Kidney epithelial cell (primary cell): ENCODE data around the gene SMAD4. TPM values are rescaled to one million over a fixed set of nuclear protein-coding genes. Genes with fewer than 3 reads are reported as not detected.

ENCODE experiments used
- DNase-seq: peaks from one replicate; pipeline ENCODE4 v3.0.0-alpha.2; 2010; ENCODE audit warnings: low read depth
- H3K27me3 ChIP-seq: 2 replicates; pipeline ENCODE4 v1.6.0; 2011; ENCODE audit warnings: low read length; ENCODE audit not compliant: control insufficient read depth, insufficient read depth
- H3K36me3 ChIP-seq: 2 replicates; pipeline ENCODE4 v1.5.1; 2011; ENCODE audit warnings: low read length; ENCODE audit not compliant: control insufficient read depth, insufficient read depth
- H3K4me3 ChIP-seq: 2 replicates; pipeline ENCODE4 v1.5.1; 2011; ENCODE audit warnings: low read depth, mild to moderate bottlenecking, control low read depth, low read length
- total RNA-seq: library from RNA; depleted of rRNA; stranded (reverse); fragments of >200 nt; gene quantifications from 2 replicates; pipeline ENCODE4 v1.2.3, GENCODE V29; 2015
- TF ChIP-seq, protein P1 (sequence below): IDR thresholded peaks from 2 replicates; pipeline ENCODE4 v1.5.1; 2011; ENCODE audit warnings: mild to moderate bottlenecking, moderate library complexity, low read length, control low read depth, inconsistent platforms; ENCODE audit not compliant: insufficient read depth, poor library complexity, severe bottlenecking

Gene SMAD4
- total RNA-seq, 1 donor from 2014 or later, result 130 TPM

DNA sequence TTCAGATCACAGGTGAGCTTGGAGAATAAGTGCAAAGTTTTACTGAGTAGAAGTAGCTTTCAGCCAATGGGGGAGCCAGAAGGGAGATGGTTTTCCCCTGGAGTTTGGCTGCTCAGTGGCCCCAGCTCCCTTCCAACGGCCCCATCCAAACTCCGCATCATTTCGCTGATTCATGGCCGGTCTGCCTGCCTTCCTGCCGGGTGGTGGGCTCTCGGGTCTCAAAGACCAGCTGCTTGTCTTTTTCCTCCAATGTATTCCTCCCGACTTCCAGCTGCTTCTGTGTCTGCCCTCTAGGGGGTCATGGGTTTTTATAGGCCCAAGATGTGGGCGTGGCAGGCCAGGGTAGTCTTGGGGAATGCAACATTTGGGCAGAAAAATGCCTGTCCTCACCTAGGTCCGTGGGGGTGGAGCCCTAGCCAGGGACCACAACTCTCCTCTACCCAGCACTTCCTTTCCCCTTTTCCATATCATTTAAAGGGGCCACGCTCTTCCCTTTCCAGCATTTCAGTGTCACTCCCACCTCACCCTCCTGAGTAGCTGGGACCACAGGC lies 94.0 kb downstream of the SMAD4 start:
- no peaks in the 10 kb centered on the region for H3K36me3 ChIP-seq
- no peak for DNase-seq
- no peak overlapping the region for H3K4me3 ChIP-seq
- no peaks in the 10 kb centered on the region for H3K27me3 ChIP-seq
- TF ChIP-seq, protein P1, sequence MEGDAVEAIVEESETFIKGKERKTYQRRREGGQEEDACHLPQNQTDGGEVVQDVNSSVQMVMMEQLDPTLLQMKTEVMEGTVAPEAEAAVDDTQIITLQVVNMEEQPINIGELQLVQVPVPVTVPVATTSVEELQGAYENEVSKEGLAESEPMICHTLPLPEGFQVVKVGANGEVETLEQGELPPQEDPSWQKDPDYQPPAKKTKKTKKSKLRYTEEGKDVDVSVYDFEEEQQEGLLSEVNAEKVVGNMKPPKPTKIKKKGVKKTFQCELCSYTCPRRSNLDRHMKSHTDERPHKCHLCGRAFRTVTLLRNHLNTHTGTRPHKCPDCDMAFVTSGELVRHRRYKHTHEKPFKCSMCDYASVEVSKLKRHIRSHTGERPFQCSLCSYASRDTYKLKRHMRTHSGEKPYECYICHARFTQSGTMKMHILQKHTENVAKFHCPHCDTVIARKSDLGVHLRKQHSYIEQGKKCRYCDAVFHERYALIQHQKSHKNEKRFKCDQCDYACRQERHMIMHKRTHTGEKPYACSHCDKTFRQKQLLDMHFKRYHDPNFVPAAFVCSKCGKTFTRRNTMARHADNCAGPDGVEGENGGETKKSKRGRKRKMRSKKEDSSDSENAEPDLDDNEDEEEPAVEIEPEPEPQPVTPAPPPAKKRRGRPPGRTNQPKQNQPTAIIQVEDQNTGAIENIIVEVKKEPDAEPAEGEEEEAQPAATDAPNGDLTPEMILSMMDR, result no peak

DNA sequence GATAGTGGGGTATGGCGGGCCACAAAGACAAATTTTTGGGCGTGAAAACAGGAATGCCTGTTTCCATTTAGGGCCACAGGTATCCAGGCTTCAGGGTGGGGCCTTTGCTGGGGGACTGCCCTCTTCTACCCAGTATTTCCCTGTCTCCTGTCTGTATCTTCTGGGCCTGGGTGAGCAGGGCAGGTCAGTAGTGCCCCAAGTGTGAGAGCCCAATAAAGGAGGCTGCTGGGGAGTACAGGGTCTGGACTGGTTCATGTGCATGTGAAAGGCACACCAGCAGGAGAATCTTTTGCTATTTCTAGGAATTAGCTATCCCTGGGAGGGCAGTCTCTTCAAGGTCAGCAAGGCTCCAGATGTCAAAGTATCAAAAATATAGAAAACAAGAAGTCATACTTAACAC lies 96.0 kb downstream of the SMAD4 start:
- Histone ChIP-seq H3K36me3 (no peaks in the 10 kb centered on the region), H3K27me3 (no peaks in the 10 kb centered on the region), H3K4me3 (no peak overlapping the region)
- no peak for DNase-seq
- TF ChIP-seq, protein P1, result no peak

- no peaks in the 10 kb centered on the region for H3K36me3 ChIP-seq
- TF ChIP-seq, protein P1, result no peak
- H3K4me3 ChIP-seq, result no peak overlapping the region
- no peaks in the 10 kb centered on the region for H3K27me3 ChIP-seq
- DNase-seq, result no peak
Observed at GRCh38 chr18:51127664-51128063, 97.7 kb downstream of the SMAD4 start.

DNA sequence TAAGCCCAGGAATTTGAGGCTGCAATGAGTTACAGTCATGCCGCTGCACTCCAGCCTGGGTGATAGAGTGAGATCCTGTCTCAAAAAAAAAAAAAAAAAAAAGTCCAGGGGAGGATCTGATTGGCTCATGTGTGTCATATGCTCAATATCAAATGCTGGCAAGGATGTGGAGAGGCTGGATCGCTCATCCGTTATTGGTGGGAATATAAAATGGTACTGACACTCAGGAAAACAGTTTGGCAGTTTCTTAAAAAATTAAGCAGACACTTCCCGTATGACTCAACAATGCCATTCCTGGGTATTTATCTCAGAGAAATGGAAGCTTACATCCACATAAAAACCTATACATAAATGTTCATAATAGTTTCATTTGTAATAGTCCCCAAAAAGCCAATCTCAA lies 98.5 kb downstream of the SMAD4 start:
- TF ChIP-seq, protein P1, result no peak
- no peaks in the 10 kb centered on the region for H3K36me3 ChIP-seq
- H3K27me3 ChIP-seq, result no peaks in the 10 kb centered on the region
- no peak overlapping the region for H3K4me3 ChIP-seq
- DNase-seq, result no peak

DNA sequence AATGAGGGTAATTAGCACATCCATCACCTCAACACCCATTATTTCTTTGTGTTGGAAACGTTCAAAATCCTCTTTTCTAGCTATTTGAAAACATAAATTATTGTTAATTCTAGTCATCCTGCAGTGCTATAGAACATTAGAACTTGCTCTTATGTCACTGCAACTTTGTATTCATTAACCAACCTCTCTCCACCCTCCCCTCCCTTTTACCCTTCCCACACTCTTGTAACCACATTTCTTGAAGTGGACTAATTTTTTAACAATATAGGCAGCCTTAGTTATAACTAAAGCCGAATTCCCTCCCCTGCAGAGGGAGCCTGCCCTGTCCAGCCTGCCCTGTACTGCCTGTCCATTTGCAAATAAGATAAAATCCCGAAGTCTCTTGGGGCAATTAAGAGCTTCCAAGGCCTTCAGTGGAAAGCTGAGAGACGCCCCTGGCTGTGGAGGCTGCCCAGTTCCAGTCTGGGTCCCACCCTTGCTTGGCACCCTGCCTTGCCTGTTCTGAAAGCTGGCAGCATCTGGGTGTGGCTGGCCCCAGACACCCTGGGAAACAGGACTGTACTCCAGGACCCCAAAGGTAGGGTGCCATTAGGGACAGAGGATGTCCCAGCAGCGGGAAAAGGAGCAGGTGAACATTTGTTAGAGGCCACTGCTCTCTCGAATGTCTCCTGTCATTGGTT lies 102.4 kb downstream of the SMAD4 start:
- Histone ChIP-seq H3K4me3 (no peak overlapping the region), H3K36me3 (no peaks in the 10 kb centered on the region), H3K27me3 (no peaks in the 10 kb centered on the region)
- TF ChIP-seq, protein P1, result no peak
- DNase-seq, result no peak
